Kasumi-1 (cell line): ENCODE results near the gene AGA.

Experiments used
- DNase-seq, 2 experiments: peaks; one replicate each; lab custom pipeline; 2025; lab: John Stamatoyannopoulos, UW

AGA gene

DNA sequence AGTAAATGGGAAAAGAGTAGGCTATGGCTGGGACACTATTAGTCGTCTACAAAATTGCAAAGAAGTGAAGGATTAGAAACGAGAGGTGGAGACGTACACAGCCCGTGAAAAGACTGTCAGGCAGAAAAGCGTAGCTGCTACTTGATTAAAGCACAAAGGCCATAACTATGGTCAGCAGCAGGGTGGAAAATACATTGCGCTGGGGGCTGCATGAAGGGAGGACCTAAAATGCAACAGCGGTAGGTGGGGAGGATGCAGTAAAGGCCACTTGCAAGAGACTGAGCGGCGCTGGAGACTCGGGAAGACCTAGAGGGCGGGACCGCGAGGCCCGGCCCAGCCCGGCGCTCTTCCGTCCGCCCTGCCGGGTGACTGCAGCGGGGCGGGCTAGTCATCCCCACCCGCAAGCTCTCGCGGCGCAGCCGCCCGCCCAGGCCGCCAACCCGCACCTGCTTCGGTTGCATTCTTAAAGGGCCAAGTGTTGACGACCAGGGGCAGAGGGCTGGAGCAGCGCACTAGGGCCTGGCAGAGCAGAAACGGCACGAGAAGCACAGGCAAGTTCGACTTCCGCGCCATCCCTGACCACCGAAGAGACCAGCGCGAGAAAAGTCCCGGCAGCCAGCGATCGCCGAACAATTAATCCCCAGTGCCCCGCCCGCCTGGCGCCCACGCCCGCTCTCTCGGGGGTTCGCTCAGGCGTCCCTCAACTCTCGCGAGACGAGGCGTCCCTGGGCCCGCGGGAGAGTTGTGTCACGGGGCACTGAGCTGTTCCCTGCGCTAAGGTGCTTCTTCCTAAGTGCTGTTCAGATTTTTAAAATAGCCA, at the start of gene AGA:
Gene AGA, minus strand, starts transcription at position 635 of the 820 bp plus-strand sequence. Its CDS starts 62 bp downstream, at position 573.
- DNase-seq: peak; percentile 86 to 91

DNA sequence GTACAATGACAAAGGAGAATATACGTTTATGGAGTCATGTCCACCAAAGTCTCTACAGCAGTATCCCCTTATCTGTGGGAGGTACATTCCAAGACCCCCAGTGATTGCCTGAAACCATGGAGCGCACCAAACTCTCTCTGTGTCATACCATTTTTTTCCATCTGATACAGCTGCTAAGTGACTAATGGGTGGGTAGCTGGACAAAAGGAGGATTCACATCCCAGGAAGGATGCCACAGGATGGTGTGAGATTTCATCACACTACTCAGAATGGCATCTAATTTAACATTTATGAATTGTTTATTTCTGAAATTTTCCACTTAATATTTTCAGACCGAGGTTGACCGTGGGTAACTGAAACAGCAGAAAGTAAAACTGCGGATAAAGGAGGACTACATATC, 49.8 kb upstream of the AGA start:
- no peak for DNase-seq

DNA sequence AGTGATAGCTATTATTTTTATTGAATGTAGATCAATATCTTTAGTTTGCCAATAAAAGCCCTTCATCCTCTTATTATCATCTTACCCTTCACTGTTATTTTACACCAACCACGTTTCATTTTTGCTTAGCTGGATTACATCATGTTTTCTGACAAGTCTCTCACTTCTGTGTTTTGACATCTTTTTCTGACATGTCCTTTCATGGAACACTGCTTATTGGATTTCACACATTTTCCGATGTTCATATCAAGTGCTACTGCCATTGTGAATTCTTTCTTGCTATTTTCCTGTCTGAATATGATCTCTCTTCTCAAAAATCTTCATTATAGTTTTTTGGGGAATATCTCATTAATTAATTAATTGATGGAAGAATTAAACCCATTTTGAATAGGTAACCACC, 48.5 kb upstream of the AGA start:
- DNase-seq: no peak

DNA sequence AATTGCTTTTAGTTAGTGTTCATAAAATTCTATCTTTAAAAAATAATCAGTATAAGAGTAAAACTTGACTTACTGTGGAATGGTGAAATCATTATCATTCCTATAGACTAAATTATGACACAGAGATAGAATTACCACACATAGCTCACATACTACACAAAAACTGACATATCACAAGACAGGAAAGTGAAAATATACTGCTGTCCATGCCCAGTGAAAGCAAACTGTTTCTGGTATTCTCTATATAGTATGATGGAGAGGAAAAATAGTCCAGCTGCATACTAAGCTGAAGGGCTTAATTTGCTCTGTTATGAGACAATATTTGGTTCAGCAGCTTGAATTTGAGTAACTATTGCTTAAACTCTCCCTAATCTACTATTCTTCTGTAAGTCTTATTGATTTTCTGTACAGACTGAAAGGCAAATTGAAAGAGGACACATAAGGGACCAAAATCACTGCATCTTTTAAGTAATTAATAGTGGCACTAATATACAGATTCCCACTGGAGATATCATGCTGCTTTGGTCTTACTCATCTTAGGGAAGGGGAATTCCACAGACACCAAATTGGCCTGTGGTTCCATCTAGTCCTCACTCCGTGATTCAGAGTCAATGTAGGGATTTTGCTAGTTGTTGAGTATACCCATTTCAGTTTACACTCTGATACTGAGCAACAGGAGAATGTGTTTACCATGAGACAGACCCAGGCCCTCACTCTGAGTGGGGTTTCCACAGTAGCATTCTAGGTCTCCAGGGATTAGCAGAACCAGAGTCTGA, 47.4 kb upstream of the AGA start:
- DNase-seq: no peak

DNA sequence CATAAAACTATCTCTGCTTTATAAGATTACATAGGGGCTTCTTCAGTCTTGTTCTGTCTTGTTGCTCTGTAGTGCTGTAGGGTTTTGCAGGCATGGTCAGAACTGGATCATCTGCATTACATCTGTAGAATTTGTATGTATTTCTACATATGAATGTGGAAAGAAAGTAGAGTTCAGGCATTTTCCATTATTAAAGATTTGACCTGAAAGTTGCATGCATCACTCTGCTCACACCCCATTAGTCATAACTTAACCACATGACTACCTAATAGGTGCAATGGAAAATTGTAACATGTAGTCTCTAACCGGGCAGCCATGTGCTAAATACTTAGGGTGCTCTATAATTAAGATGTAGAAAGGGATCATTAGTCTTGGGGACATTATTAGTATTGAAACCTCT, 45.7 kb upstream of the AGA start:
- no peak for DNase-seq

DNA sequence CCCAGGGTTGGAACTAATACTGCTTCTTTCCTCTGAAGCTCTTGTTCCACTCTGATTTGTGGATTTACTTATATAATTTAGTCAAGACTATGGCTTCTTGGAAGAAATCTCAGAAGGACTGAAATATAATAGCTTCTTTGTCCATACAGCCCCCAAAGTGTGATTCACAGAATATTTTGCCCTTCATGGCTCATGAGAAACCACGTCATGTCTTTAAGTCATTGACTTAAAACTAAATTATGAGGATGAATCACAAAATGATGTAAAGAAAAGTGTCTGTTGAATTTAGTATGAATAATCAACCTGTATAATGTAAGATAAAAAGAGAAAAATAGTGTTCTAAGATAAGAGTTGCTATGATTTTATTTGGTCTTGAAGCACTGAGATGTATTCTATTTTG, 43.3 kb upstream of the AGA start:
- DNase-seq: no peak

DNA sequence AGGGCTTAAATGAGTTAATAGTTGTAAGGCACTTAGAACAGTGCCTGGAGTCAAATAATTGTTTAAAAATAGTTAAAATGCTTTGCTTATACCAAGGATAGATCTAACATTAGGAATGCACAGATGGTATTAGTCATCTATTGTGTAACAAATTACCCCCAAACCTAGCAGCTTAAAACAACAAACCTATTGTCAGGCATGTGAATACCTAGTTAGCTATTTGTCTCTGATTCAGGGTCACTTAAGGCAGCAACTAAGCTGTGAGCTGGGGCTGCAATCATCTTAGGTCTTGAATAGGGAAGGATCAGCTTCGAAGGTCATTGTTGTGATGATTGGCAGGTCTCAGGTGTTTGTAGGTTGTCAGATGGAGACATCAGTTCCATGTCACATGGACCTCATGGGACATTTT, 42.4 kb upstream of the AGA start:
- DNase-seq: no peak

DNA sequence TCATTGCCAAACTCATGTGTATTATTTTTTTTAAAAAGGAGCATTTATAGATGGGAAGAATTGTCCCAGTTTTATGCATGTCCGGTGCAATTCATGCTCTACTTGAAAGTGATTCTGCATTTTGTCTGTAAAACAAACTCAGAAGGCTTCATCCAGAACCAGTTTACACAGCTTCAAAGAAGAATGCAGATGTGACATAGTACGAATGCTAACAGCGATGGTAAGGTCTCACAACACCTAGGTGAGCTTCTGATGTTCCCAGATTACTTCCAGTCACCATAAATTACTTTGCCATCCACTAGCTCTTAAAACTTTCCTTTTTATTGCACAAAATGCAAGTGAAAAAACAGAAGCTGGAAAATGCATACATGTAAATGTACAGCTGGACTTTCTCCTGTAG, 41.5 kb upstream of the AGA start:
- no peak for DNase-seq

DNA sequence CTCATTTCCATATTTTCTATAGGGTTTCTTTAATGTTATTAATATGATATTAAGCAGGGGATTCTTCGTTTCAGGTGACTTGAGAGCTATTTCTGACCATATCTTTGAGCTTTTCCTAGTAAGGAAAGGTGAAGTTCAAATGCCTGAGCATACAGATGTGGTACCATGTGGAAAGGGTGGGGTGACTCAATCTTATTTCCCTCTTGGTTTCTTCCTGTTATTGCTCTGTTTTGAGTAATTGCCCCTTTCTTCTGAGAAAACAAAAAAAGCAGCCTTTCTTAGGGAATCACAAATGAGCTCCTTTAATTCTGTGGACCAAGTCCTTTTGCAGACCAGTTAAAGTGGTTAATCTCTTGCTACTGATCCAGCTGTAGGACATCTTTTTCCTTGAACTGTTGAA, 41.0 kb upstream of the AGA start:
- no peak for DNase-seq

DNA sequence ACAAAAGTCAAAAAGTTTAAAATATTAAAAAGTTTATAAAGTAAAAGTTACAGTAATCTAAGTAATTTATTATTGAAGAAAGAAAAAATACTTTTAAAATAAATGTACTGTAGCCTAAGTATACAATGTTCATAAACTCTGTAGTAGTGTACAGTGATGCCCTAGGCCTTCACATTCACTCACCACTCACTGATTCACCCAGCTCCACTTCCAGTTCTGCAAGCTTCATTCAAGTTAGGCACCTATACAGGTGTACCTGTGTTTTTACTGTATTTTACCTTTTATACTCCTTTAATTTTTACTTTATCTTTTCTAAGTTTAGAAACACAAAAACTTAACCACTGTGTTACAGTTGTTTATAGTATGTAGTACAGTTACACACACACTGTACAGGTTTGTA, 40.1 kb upstream of the AGA start:
- no peak for DNase-seq

DNA sequence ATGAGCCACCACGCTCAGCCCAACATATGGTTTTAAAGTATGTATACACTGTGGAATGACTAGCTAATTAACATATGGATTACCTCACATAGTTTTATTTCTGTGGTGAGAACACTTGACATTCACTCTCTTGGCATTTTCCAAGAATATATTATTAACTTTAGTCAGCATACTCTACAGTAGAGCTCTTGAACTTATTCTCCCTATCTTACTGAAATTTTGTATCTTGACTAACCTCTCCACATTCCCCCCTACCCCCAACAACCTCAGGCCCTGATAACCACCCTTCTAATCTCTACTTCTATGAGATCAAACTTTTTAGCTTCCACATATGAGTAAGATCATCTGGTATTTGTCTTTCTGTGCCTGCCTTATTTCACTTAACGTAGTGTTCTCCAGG, 38.6 kb upstream of the AGA start:
- DNase-seq: no peak

DNA sequence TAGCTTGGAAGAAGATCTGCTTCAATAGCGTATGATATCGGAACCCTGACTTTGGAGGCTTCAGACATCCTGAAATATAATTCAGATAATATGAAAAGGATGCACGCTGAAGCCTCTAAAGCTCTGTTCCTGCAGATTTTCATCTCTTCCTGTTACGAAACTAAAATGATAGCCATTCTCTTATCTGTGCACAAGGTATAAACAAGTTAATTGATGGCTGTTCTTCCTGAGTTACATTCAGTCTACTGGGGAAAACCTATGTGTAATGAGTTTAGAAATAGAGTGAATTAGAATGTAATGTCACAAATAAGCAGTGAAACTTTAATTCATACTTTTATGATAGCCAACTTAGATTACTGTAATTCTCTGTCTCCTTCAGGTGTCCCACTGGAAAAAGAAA, 36.8 kb upstream of the AGA start:
- DNase-seq: no peak

DNA sequence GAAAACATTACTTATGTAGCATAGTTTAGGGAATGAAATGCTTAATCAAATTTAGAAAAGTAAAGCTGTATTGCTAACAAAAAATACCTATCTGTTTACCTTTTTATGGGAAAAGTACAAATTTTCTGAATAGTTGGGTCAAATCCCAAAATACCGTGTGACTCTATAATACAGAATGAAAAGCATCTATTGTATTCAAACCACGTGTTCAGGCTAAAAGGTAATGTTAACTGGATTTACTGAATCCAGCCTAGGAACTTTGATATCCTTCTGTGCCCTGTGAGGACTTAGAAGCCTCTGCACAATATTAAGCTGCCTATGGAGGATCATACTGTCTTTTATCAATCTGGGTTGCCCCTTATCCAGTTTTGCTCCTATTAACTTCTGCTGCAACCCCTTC, 36.3 kb upstream of the AGA start:
- DNase-seq: no peak

DNA sequence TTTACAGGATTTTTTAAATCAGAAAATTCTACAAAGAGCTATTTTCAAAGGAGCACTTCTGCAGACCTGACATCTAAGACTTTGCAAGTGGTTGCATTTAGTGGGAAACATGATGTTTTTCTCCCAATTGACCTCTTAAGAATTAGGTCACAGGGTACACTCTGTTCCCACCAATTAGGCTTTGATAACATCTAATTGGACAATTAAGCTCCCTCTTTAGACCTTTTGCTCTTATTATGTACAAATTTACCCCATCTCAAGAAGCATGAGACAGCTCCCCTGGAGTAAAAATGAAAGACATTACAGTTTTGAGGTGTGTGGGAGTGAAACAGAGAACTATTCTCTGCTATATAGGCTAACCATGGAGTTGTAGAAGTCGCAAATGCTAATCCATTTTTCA, 31.8 kb upstream of the AGA start:
- no peak for DNase-seq

DNA sequence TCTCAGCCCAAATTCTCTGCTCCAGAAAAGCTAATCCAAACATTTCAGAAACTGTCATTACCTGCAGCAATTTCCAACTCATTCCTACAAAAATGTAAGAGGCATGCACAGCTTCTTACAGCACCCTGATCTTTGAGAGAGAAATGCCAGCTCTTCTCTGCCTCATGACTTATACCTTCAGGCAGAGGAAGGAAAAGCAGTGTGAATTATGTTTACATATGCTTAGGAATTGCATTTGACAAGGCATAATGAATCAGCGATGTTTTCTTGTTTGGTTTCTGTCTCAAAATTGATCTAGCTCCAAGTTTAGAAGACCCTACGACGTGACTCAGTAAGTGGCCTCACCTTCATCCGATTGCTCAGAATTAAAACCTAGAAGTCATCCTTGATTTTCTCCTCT, 21.8 kb upstream of the AGA start:
- no peak for DNase-seq

DNA sequence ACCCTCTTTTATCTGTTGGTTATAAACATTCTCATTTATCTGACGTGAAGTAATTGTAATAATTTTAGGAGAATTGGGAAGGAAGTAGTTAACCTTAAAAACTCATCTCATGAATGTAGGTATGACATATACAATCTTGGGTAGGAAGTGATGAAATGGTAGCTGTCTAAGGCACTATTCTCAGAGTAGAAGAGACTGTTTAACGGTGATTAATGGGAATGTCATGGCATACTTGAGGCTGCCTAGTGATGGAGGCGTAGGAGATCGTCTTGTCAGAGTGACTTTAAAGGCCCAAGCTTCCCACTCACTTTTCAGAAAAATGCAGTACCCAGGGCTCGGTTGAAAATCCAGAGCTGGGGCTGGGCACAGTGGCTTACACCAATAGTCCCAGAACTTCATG, 19.4 kb upstream of the AGA start:
- no peak for DNase-seq

DNA sequence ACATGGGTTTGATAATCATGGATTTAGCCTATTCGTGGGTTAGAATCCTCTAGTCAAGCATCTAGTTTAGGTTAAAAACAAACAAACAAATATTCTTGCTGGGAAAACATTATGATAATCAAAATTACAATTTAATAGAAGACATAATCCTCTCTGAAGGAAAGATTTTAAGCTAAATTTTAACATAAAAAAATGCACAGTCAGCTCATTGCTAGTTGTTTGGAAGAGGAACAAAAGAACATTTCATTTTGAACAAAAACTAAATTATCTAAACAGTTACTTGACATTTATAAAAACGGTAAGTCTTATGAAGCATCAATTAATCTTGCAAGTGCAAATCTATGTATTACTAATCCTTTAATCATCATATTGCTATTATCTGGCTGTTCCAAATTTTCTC, 18.2 kb upstream of the AGA start:
- DNase-seq: no peak

DNA sequence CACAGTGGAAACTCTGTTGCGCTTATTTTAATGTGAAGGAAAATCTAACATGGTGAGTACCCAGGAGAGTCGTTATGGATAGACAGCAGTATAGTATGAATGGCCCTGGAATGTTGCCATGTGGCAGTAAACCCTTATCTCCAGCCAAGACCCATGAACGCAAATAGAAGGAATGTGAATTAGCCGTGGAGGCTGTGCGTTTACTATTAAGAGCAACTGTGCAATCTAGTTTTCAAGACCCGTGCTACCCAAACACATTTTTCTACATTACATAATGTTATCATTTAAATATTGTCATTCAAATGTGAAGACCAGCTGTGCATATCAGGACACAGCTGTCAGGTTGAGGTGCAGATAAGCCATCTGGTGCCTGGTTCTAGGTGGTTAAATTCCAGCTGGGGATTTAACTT, 13.3 kb upstream of the AGA start:
- no peak for DNase-seq

DNA sequence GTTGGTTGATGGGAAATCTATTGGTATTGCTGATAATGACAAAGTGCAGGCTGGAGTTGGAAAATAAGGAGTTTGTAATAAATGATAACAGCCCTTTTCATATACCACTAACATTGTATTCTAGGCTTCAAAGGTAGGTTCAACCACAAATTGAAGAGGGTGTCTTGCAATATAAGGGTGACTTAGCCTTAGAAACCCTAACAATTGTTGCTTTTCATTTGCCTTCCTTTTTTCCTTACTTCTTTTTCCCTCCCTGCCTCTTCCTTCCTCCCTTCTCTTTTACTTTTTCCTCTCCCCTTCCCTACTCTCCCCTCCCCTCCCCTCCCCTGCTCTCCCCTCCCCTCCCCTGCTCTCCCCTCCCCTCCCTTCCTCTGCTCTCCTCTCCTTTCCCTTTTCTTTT, 10.9 kb upstream of the AGA start:
- DNase-seq: no peak

DNA sequence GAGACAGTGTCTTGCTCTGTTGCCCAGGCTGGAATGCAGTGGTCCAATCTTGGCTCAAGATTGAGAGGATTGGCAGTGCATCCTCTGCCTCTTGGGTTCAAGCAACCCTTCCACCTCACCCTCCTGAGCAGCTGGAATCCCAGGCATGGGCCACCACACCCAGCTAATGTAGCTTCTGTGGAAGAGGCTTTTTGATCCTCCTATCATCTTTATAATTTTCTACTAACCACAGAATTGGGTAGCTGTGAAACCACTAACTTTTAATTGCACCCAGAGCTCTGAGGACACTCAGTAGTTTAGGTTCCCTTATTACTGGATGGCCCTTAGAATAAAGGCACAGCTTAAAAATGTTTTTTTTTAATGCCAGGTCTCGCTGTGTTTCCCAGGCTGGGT, 8.9 kb upstream of the AGA start:
- DNase-seq: no peak

DNA sequence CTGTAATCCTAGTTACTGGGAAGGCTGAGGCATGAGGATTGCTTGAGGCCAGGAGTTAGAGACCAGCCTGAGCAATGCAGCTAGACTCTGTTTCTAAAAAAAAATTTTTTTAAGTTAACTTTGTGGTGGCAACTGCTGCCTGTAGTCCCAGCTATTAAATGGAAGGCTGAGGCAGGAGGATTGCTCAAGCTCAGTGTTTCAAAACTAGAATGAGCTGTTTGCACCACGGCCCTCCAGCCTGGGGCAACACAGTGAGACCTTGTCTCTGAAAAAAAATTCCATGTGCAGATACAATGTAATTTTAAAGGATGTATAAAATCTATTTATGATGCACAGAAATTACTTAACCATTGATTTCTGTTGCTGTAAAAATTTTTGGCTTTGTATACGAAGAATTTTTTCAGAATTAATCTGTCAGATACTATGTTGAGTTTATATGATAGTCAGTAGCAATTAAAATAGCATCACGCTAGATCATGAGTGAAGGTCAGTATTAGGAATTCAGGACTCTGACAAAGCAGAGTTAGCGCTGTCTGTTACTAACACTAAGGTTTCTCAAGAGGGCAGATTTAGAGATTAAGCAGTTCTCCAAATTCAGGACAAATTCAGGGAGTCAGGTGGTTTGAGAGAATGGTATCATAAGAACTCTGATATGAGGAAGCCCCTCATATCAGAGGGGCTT, 8.3 kb upstream of the AGA start:
- no peak for DNase-seq

DNA sequence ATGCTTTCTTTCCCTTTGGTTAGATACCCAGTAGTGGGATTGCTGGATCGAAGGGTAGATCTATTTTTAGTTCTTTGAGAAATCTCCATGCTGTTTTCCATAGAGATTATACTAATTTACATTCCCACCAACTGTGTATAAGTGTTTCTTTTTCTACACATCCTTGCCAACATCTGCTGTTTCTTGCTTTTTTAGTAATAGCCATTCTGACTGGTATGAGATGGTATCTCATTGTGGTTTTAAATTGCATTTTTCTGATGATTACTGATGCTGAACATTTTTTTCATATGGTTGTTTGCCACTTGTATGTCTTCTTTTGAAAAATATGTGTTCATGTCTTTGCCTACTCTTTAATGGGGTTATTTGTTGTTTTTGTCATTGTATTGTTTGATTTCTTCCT, 6.6 kb upstream of the AGA start:
- DNase-seq: no peak

DNA sequence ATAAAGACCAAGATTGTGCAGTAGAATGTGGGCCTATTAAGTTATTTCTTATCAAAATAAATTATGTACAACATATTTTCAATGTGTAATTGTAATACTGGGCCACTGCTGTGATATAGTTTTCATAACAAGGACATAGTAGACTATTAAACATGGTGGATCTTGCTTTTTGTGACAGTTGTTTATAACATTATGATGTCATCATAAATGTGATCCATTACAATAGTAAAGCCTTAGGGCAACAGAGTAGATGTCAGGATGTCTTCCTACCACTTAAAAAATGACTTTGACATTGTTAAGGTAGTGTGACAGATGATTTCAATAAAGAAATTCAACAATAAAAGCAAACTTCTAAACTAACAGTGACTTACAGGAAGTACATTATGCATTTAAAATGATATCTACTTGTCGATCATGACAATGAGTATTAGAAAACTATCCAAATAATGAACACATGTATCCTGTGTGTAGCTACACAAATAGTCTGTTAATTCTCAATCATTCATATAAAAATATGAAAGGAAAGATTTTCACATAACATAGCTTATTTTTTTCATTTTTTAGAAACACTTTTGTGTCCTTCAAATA, 5.3 kb upstream of the AGA start:
- DNase-seq: no peak
